Stimulated activated naive CD8-positive, alpha-beta T cell treated with anti-CD3 and anti-CD28 coated beads, Interleukin-15, Interleukin-2, amounts not matched to agents 100 U/mL and 50 U/mL, for 24 hours (primary cell): ENCODE data around the gene ZCCHC14.
"Not testable (repeated sequence)": the region's sequence is repeated elsewhere in the genome, so short reads cannot be mapped to it uniquely, and the experiment has no call there.

ENCODE experiments used
- ATAC-seq: fragments of 150-1000 bp; cut with Tn5 transposase; one replicate; pipeline ENCODE4 v1.10.0; 2021
- DNase-seq: peaks from one replicate; pipeline ENCODE4 v3.0.0; 2021

ZCCHC14 gene

DNA sequence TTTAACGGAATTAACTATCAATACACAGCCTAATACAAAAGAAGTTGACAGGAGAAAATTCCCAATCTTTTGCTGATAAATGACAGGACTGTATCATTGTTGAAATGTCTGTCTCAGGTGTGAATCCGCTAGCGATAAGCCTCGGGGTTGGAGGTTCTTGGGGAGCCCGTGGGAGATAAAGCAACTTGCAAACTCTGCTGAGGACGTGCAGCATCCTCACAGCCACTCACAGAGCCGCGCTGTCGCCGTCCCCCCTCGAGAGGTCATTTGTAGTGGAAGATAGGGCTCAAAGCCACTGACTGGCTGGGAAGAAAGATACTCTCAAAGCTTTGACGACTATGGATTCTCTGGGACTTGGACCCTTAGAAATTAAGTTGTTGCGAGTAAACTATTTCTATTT is 83.7 kb downstream of the ZCCHC14 start:
- no peak for ATAC-seq
- no peak for DNase-seq

DNA sequence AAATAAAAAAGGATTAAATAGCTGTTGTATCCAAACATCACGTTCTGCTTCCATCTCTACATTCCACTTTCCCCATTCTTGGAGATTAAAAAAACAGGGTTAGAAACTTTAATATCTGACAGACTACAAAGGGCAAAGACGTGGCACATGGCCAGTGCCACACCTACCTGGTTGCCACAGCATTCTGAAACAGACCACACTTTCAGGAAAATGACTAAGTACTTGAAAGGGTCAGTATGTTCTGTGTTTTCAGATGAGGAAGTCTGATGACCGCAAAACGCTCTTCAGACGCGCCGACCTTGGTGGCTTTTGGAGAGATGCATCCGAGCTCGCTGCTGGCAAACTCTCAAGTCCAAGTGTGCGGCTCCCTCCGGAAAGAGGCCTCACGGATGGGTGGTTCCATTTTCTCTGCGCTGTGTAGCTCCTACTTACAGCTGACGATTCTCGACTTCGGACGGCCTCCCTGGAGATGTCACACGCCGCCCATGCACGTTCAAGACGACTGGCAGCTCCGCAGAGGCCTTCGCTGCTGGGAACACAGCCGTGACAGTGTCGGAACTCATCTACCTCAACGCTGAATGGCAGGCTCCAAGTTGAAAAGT is 85.2 kb downstream of the ZCCHC14 start:
- DNase-seq = no peak
- no peak for ATAC-seq

DNA sequence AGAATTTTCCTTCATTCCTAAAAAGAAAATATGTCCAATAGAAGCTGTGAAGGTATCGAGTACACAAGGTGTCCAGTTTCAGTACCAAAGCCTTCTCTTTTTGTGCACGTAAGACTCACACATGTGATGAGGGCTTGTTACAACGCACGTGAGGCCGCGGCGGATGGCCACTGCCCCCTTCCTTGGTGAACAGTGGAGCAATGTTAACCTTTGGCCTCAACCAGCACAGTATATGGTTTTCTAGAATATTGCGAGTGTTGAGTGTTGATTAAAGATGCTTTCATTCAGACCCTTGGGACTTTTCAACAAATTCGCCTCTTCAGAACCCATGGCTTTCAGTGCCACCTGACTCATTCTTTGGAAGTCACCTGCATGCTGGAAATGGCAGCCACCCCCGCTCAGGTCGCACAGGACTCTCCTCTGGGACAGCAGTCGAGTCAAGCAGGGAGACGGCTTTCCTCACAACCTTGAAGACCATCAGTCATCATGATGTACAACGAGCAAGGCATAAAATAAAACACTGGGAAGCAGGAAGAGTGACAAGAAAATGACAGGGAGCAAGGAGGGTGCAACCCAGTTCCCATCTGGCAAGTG is 86.2 kb downstream of the ZCCHC14 start:
- no peak for DNase-seq
- no peak for ATAC-seq

DNA sequence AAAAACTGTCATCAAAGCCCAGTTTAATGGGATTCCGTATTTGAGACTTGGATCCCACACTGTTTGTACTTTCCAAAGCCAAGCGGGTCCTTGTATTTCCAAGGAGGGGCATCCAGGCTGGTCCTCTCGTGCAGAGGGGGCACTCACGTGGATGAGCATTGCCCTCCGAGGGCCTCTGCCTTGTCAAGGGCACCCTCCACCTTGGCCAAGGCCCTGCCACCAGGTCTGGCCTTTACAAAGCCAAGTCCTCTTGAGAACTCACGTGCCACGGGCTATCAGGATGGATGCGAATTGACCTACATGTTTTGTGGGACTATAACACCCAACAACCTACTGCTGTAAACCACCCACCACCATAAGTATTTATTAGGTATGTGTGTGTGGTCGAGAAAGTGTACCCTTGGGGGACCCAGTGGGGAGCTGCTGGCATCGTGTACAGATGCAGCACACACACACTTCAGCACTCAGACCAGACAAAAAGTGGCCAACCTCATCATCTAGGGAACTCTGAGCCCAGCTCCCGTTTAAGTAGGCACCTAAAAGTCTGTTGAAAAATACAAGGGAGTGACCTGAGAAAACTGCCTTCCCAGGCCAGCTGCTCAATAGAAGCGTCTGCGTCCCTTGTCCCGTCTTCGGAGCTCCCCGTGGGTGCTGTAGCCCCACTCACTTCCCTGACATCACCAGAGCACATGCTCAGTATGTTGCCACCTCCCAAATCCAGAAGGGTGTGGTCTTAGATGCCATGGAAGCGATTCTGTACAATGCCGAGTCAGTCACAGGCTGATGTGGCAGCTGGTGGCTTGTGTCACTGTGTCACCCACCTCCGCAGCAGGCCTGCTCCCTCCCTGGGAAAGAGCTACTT is 87.8 kb downstream of the ZCCHC14 start:
- ATAC-seq (no peak), DNase-seq (no peak)

DNA sequence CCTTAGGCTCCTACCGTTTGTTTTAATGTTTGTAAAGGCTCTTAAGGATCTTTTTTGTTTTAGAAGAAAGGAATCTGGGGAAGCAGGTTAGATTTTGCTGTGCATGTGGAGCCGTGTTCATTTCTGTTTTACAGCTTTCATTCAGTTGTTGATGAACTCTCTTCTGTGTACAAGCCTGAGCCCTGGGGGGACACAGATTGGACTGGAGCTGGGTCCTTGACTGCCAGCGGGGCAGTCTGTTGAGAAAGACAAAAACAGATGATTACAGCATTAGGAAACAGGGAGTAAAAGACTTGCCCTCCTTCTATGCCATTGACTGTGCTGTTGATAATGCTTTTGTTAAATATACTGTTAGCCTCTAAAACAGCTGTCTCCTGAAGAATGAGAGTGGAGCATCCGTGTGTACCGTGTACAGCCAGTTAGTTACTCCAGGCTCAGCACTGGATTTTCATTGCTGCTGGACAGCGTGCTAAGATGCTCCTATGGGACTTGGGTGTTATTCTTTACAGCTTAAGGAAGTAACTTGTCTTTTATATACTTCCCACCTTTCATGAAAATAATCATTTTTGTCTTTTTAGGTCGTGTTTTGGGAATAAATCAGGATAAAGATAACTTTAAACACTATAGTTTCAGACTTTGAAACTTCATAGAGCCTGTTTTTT is 97.5 kb downstream of the ZCCHC14 start:
- DNase-seq = no peak
- ATAC-seq = no peak

DNA sequence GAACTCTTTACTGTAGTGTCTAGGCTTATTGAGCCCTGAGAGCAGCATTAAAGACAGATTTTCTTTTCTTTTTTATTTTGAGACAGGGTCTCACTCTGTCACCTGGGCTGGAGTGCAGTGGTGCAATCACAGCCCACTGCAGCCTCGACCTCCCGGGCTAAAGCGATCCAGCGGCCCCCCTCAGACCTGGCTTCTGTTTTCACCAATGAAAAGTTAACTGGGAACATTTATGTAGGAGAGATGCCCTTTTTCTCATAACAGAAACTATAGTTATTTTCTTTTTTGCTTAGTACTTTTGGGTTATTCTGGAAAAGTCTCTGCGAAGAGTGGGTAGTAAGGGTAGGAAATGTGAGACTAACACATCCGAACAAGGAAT is 99.2 kb downstream of the ZCCHC14 start:
- ATAC-seq = no peak
- no peak for DNase-seq

DNA sequence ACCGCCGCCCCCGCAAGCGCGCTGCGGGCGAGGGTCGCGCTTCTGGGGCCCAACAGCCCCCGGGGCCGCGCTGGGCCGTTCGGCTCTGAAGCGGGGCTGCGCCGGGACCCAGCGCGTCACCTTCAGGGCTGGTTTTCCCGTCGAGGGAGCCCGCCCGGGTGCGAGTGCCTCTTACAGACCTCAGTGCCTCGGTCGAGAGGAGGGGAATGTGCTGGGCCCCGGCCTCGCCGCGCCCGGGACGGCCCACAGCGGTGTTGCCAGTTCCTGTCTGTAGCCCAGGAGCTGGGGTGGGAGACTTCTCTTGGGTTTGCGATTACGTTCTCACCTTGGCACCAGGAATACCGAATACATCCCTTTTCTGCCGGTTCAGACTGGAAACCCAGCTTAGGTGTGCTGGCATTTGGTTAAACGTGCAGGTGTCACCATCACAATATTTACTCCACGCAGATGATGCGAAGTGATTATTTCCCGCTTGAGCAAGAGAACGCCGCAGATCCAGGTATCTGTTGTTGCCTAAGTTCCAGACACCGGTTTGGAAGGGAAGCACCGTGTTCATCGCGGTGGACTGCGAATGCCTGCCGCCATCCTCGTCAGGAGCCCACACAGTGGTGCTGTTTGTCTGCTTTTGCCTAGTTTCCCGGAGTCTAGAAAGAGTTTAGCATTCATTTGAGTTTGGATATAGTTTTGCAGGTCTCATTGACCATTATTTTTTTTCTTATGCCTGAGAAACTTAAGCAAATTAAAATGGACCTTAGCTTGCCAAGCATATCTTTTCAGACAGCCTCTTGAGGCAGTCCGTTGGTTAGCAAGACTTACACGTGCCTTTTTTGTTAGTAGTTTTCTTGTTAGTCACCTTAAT is 99.8 kb downstream of the ZCCHC14 start:
- DNase-seq = peak; percentile 67
- ATAC-seq = no peak

DNA sequence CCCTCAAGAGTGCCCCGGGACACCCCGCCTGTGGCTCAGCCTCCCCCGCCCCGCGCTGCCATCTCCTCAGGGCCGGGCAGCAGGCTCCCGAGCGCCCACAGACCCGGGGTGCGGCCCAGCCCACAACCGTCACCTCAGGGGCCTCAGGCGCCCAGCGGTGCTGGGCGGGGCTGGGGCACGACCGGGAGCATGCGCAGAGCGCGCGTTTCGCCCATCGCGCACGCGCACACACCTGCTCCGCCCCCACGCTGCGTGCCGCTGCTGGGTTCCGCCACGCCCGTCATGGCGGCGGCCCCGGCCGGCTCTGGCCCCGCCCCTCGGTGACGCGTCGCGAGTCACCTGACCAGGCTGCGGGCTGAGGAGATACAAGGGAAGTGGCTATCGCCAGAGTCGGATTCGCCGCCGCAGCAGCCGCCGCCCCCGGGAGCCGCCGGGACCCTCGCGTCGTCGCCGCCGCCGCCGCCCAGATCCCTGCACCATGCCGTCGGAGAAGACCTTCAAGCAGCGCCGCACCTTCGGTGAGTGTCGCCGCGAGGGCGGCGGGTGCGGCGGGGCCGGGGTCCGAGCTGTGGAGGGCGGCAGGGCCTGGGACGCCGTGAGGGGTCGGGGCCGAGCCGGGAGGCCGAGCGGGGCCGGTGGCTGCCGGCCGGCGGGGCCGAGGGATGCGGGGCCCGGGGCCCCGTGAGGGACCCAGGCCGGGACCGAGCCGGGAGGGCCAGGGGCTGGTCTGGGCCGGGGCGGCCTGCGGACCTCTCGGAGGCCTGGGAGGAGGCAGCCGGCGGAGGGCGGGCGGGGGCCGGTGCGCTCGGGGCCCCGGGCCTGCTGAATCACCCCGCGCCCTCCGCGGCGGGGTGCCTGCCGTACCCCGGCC is 100.6 kb downstream of the ZCCHC14 start, which contains the start of gene MAP1LC3B:
TSS of gene MAP1LC3B (plus strand) at position 387 of the 871 bp plus-strand sequence. CDS start at position 479, 92 bp downstream.
- DNase-seq (peak; percentile 99), ATAC-seq (peak; percentile 79)

DNA sequence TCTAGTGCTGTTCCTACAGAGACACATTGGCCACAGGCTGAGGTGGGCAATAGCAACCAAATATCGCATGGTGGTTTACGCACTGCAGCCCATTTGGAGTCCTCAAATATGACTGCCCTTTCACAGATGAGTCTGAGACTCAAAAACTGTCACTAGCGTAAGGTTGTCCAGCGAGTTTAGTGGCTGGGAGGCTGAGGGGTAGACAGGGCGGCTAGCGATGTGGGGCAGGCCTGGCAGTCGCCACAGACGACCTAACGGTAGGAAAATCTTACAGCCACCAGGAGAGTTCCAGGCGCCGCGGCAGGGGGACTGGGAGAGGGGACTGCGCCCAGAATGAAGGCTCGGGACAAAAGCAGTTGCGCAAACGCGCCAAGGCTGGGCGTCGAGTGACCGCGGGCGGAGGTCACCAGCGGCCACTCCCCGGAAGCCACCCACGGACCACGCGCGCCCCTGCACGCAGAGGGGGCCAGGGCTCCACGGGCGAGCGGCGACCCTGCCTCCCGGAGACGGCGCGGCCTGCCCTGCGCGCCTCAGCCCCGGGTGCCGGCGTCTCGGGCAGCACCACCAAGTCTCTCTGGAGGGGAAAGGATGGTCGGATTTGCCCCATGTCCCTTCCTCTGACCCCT is 101.4 kb downstream of the ZCCHC14 start:
- no peak for ATAC-seq
- no peak for DNase-seq

DNA sequence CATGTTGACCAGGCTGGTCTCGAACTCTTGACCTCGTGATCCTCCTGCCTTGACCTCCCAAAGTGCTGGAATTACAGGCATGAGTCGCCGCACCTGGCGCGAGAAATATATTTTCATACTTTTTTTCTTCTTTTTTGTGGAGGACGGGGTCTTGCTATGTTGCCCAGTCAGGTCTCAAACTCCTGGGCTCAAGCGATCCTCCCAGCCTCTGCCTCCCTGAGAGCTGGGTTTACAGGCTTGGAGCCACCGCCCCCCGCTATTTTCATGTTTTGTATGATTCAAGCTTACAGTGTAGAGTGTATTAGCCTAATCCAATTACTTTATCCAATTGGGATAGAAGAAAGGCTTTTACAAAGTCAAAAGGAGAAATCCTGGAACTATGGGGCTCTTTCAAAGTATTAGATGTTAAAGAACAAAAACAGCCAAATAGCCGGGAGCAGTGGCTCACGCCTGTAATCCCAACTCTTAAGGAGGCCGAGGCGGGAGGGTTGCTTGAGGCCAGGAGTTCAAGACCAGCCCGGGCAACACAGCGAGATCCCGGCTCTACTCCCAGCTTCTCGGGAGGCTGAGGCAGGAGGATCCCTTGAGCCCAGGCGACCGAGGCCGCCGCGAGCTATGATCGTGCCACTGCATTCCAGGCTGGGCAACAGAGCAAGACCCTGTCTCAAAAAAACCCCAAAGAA is 102.0 kb downstream of the ZCCHC14 start:
- DNase-seq (no peak), ATAC-seq (no peak)

DNA sequence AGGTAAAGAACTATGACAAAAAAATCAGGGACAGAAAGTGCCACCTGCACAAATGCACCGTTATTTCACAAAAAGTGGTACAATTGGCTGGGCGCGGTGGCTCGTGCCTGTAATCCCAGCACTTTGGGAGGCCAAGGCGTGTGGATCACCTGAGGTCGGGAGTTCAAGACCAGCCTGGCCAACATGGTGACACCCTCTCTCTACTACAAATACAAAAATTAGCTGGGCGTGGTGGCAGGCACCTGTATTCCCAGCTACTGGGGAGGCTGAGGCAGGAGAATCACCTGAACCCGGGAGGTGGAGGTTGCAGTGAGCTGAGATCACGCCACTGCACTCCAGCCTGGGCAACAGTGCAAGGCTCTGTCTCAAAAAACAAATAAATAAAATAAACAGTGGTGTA is 102.9 kb downstream of the ZCCHC14 start:
- ATAC-seq, DNase-seq: not testable (repeated sequence)

DNA sequence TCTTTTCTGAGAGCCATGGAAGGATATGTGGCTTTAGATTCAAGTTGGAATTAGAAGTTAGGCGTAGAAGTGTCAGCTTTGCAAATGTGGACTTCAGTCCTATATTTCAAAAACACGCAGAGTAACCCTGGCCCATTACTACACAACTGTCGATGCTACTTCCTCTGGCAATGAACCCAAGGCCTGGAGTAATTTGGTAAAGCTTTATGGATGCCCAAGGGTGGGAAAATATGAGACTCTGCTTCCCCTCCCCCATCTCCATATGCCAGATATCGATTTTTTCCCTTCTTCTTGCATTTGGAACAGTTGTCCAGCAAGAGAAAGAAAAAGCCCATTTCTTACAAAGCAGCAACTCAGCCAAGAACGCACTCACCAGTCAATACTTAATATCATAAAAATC is 103.6 kb downstream of the ZCCHC14 start:
- ATAC-seq = no peak
- no peak for DNase-seq

DNA sequence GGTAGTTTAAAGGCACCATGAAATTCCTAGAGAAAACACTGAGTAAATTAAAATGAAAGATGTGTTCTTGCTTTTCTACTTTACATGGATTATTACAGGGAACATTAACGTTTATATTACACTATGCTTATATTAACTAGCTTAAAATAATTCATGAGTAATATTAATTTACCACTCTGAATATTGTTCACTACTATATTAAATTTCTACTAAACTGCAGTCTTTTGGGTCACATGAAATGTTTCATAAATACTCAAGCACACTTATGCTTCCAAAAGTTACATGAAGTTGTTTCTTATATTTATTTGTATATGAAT is 104.0 kb downstream of the ZCCHC14 start:
- DNase-seq (no peak), ATAC-seq (no peak)

DNA sequence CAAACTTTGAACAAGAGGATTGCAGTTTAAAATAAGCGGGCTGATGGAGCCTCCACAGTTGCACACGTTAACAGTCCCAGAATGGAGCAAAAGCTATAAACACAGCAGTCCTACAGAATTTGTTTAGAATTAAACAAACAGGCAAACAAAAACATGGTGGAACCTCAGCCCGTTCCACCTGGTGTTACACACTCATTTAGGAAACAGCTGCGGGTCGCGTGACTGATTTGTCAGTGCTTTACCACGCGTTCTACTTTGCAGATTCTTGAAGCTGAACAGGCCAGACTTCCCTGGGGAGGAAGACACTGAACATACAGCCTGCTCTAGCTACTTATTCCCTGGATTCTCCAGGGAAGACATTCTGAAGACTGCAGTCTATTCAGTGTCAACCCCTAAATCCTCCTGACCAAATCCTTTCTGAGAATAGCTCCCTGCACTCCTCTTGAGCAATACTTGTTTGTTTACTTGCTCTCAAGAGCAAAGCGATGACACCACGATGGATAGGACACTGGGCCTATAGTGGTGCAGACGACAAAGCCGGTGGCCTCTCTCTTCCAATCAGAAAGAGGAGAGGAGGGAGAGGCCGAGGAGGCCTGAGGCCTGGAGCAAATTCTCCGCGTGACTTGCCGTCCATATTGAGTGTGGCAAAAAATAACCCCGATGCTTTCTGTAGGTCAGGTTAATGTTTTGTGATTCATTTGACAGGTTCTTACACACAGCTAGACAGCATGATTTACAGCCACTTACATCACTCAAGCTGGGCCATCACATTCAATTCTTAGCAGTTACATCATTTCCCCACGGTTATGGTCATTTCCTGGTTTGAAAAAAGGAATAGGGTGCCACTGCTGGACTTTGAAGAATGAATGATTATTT is 104.6 kb downstream of the ZCCHC14 start:
- ATAC-seq (peak; percentile 65), DNase-seq (peak; percentile 82)

DNA sequence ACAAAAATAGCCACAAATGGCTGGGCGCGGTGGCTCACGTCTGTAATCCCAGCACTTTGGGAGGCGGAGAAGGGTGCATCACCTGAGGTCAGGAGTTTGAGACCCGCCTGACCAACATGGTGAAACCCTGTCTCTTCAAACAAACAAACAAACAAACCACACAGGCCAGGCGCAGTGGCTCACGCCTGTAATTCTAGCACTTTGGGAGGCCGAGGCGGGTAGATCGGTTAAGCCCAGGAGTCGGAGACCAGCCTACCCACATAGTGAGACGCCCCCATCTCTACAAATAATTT is 108.0 kb downstream of the ZCCHC14 start:
- not testable (repeated sequence) for DNase-seq, ATAC-seq

DNA sequence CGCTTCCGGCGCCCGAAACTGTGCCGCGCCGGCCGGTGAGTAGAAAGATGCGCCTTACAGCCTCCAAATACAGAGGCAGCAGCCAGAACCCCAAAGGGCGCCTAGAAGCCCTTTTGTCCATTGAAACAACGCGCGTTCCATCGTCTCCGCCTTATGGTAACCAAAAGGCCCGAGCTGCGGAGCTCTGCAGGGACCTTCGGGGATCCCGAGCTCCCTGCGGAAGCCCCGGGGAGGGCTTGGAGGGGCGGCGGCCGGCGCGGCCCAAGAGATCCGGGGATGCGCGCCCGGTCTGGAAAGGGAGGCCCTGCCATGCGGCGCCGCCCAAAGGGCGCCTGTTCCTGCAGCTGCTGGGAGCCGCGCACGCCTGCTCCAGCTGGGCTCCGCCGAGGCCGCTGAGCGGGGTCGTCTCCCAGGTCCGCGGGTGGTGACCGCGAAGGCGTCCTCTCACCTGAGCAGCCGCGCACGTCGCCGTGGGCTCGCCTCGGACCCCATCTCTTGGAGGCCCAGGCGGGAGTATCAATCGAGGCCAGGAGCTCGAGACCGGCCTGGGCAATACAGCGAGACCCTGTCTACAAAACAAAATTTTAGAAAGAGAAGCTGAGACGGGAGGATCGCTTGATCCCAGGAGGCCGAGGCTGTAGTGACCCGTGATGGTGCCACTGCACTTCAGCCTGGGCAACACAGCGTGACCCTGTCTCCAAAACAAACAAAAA is 108.5 kb downstream of the ZCCHC14 start:
- no peak for DNase-seq
- peak; percentile 2 for ATAC-seq

DNA sequence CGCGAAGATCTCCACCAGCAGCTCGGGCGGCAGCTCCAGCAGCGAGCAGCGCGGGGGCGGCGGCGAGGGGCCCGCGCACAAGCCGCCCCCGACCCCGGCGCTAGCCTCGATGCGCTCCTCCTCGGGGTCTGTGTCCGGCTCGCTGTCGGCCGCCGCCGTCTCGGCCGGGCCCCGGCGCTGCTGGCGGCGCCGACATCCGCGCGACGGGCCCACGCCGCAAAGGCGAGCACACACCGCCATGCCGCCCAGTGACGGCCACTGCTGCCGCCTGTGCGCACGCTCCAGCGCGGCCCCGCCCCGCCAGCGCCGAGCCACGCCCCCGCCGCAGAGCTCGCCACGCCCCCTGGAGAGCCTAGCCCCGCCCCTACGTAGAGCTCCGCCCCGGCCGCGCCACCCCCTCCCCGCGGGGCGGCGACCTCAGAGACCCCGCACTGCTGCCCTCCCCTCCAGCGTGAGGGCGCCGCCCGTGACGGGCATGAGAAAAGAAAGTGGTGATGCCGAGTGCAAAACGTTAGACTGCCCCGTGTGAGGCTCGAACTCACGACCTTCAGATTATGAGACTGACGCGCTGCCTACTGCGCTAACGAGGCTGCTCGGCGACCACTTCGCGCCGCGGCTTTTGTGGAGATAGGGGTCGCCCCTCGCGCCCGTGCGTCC is 109.2 kb downstream of the ZCCHC14 start, which contains the start of gene FBXO31:
TSS of gene FBXO31 (minus strand) at position 272 of the 657 bp plus-strand sequence. CDS start at position 240, 32 bp downstream.
- DNase-seq (peak; percentile 94), ATAC-seq (peak; percentile 84)
